K562 (cell line): ENCODE data around the gene RUVBL2. TPM values are rescaled to one million over a fixed set of nuclear protein-coding genes. Genes with fewer than 3 reads are reported as not detected.

Experiments used
- ATAC-seq: fragments of 200-7000 bp; cut with Tn5 transposase; 3 replicates; pipeline ENCODE4 v1.9.1; 2020; ENCODE audit warnings: moderate library complexity
- BruUV-seq: library from RNA; stranded (reverse); fragments of 400-500 nt; replicated peaks from 2 replicates; lab custom pipeline; 2021; lab: Mats Ljungman, UMichigan
- CTCF ChIA-PET: fragments of 300-600 bp; formaldehyde crosslinking; extraction: SDS; loops from one replicate; lab custom pipeline; 2021; ENCODE audit warnings: low intra/inter-chr PET ratio; lab: Yijun Ruan, JAX
- POLR2A ChIA-PET: fragments of 300-600, 350-650 bp; sonication (Branson Sonifier 250); formaldehyde crosslinking; extraction: SDS; loops from one replicate; lab custom pipeline; 2021; ENCODE audit warnings: antibody characterized with exemption, inconsistent platforms; lab: Yijun Ruan, JAX
- DNase-seq, 4 experiments: peaks; one replicate each; pipeline versions ENCODE4 v3.0.0 to v3.0.0-alpha.2; 2011 to 2018; ENCODE audit warnings: low spot score in 3 of 4, mixed read lengths in 3 of 4; ENCODE audit errors: extremely low read depth in 1 of 4
- FAIRE-seq: peaks from 2 replicates; lab custom pipeline; 2011; peaks lifted over from hg19 to GRCh38; lab: Jason Lieb, UNC
- H2AFZ ChIP-seq: 2 replicates; pipeline ENCODE4 v1.6.0; 2011; ENCODE audit warnings: low read depth, low read length, control low read depth, inconsistent platforms
- H3K27ac ChIP-seq: fragments of 200-600 bp; 3 replicates; pipeline ENCODE4 v1.8.0; 2011; ENCODE audit warnings: low read depth, mild to moderate bottlenecking, control low read depth, inconsistent platforms, low read length, moderate library complexity, mixed read lengths; ENCODE audit errors: extremely low read depth
- H3K27me3 ChIP-seq, 2 experiments: fragments of 300-600 bp in 1 of 2; 2 replicates in 1 of 2; 3 replicates in 1 of 2; pipeline versions ENCODE4 v1.6.0 to v1.8.0; 2011; ENCODE audit warnings: inconsistent platforms in 2 of 2, low read length in 2 of 2, mild to moderate bottlenecking in 1 of 2, mixed read lengths in 1 of 2, moderate library complexity in 1 of 2; ENCODE audit not compliant: control insufficient read depth in 2 of 2, insufficient read depth in 2 of 2
- H3K36me3 ChIP-seq: fragments of 300-600 bp; 3 replicates; pipeline ENCODE4 v1.8.0; 2011; ENCODE audit warnings: mild to moderate bottlenecking, low read length, inconsistent platforms; ENCODE audit not compliant: control insufficient read depth, insufficient read depth
- H3K4me1 ChIP-seq, 2 experiments: fragments of 200-600 bp in 1 of 2; replicated peaks in 1 of 2; 2 replicates in 1 of 2; 3 replicates in 1 of 2; pipeline versions ENCODE4 v1.5.1 to v1.8.0; 2011; ENCODE audit warnings: inconsistent platforms in 2 of 2, low read length in 2 of 2, mild to moderate bottlenecking in 1 of 2, mixed read lengths in 1 of 2, moderate library complexity in 1 of 2; ENCODE audit not compliant: control insufficient read depth in 2 of 2, insufficient read depth in 2 of 2
- H3K4me2 ChIP-seq: 2 replicates; pipeline ENCODE4 v1.6.1; 2011; ENCODE audit warnings: low read length, control low read depth, inconsistent platforms, mixed read lengths; ENCODE audit not compliant: insufficient read depth
- H3K4me3 ChIP-seq: fragments of 200-600 bp; sonication (generic), shearing (Covaris generic); 2 replicates; pipeline ENCODE4 v1.5.1; 2016; ENCODE audit warnings: control low read depth, inconsistent platforms
- H3K79me2 ChIP-seq: fragments of 200-600 bp; 3 replicates; pipeline ENCODE4 v1.8.0; 2011; ENCODE audit warnings: low read length, inconsistent platforms; ENCODE audit not compliant: control insufficient read depth, insufficient read depth
- H3K9ac ChIP-seq, 2 experiments: 2 replicates each; pipeline versions ENCODE4 v1.6.0 to v1.6.1; 2011; ENCODE audit warnings: low read depth in 2 of 2, low read length in 2 of 2, control low read depth in 1 of 2, inconsistent platforms in 1 of 2, mild to moderate bottlenecking in 1 of 2, mixed read lengths in 1 of 2; ENCODE audit not compliant: insufficient read depth in 1 of 2
- H3K9me1 ChIP-seq: one replicate; pipeline ENCODE4 v1.6.0; 2011; ENCODE audit warnings: inconsistent platforms, mild to moderate bottlenecking, low read length, moderate library complexity; ENCODE audit not compliant: control insufficient read depth, insufficient read depth
- H3K9me3 ChIP-seq: replicated peaks from 2 replicates; pipeline ENCODE4 v1.5.1; 2011; ENCODE audit warnings: low read depth, low read length, inconsistent platforms; ENCODE audit not compliant: control insufficient read depth, insufficient read depth
- H4K20me1 ChIP-seq: replicated peaks from 2 replicates; pipeline ENCODE4 v1.6.1; 2011; ENCODE audit warnings: low read length, inconsistent platforms, mixed read lengths; ENCODE audit not compliant: control insufficient read depth, insufficient read depth
- ARNT ChIP-seq, 2 experiments: fragments of 450-650 bp; IDR thresholded peaks; 2 replicates each; pipeline ENCODE4 v1.6.1; 2016; ENCODE audit warnings: mild to moderate bottlenecking in 1 of 2
- CHD4 ChIP-seq: fragments of 200-600 bp; sonication (generic); IDR thresholded peaks from 3 replicates; pipeline ENCODE4 v1.6.1; 2012; ENCODE audit warnings: low read depth, mild to moderate bottlenecking, mixed read lengths, low read length, inconsistent platforms; ENCODE audit not compliant: insufficient read depth, insufficient replicate concordance, poor library complexity, severe bottlenecking
- CXXC5 ChIP-seq: fragments of 250-450 bp; sonication (Bioruptor Pico); IDR thresholded peaks from 2 replicates; pipeline ENCODE4 v1.8.0; 2022; ENCODE audit warnings: inconsistent platforms, mild to moderate bottlenecking, moderate library complexity
- DNMT1 ChIP-seq: fragments of 450-650 bp; IDR thresholded peaks from 2 replicates; pipeline ENCODE4 v1.6.1; 2016; ENCODE audit warnings: antibody characterized with exemption, mild to moderate bottlenecking
- ETS2 ChIP-seq: IDR thresholded peaks from 2 replicates; pipeline ENCODE4 v1.6.1; 2016; ENCODE audit warnings: borderline replicate concordance, missing genetic modification characterization, mild to moderate bottlenecking, moderate library complexity, missing compliant biosample characterization; ENCODE audit not compliant: poor library complexity, severe bottlenecking
- HDAC1 ChIP-seq, 2 experiments: fragments of 450-650 bp; IDR thresholded peaks; 2 replicates each; pipeline ENCODE4 v1.6.1; 2016 to 2017; ENCODE audit warnings: inconsistent platforms in 1 of 2, mild to moderate bottlenecking in 1 of 2, moderate library complexity in 1 of 2
- NR2C1 ChIP-seq, 2 experiments: fragments of 450-650 bp; IDR thresholded peaks; 2 replicates each; pipeline ENCODE4 v1.6.1; 2017; ENCODE audit warnings: mild to moderate bottlenecking in 2 of 2, antibody characterized with exemption in 1 of 2, inconsistent platforms in 1 of 2, missing compliant biosample characterization in 1 of 2, missing genetic modification characterization in 1 of 2
- POLR2H ChIP-seq: IDR thresholded peaks from 2 replicates; pipeline ENCODE4 v1.6.1; 2016; ENCODE audit warnings: missing genetic modification characterization, low read depth, mild to moderate bottlenecking, control low read depth, missing compliant biosample characterization, moderate library complexity
- RBFOX2 ChIP-seq: fragments of 200-400 bp; formaldehyde crosslinking; IDR thresholded peaks from 2 replicates; pipeline ENCODE4 v1.6.1; 2017; ENCODE audit warnings: low read depth, mild to moderate bottlenecking, low read length, moderate library complexity
- SIN3B ChIP-seq: fragments of 450-650 bp; IDR thresholded peaks from 2 replicates; pipeline ENCODE4 v1.6.1; 2017; ENCODE audit warnings: low read depth, mild to moderate bottlenecking, moderate library complexity
- SMAD4 ChIP-seq: fragments of 250-450 bp; sonication (Bioruptor Pico); conservative IDR thresholded peaks from 2 replicates; pipeline ENCODE4 v1.8.0; 2021; ENCODE audit warnings: inconsistent platforms, mild to moderate bottlenecking, moderate library complexity
- ZNF12 ChIP-seq: sonication (generic); formaldehyde crosslinking; IDR thresholded peaks from 2 replicates; pipeline ENCODE4 v1.4.0; 2020; ENCODE audit warnings: mild to moderate bottlenecking, missing genetic modification reagents
- ZNF165 ChIP-seq: fragments of 250-450 bp; sonication (Bioruptor Pico); IDR thresholded peaks from 2 replicates; pipeline ENCODE4 v1.4.0; 2020; ENCODE audit warnings: borderline replicate concordance
- ZNF217 ChIP-seq: sonication (generic); formaldehyde crosslinking; IDR thresholded peaks from 2 replicates; pipeline ENCODE4 v1.8.0; 2022; ENCODE audit warnings: mild to moderate bottlenecking, missing genetic modification reagents
- WGBS: fragments of 100-300 bp; shearing (Covaris generic); methylation state at CpG from one replicate; pipeline ENCODE4 v1.1.6; 2016; ENCODE audit warnings: low coverage, mixed read lengths; ENCODE audit not compliant: insufficient coverage; ENCODE audit errors: missing lambda C conversion rate; 5-methylcytosine and 5-hydroxymethylcytosine counted together
- in situ Hi-C: fragments of 300-500 bp; cut with MboI; formaldehyde crosslinking; loops from 4 replicates; pipeline ENCODE4 v1.15.0; 2018; ENCODE audit warnings: inconsistent platforms, mixed read lengths
- intact Hi-C: fragments of 100-400 bp; cut with micrococcal nuclease; formaldehyde crosslinking; loops from 2 replicates; pipeline ENCODE4 v1.14.2; 2022
- polyA plus RNA-seq, 8 experiments: library from polyadenylated mRNA; depleted of rRNA in 4 of 8; stranded (reverse) in 5 of 8; unstranded in 3 of 8; fragments of >200 nt; fragmentation: Nextera tagmentation in 2 of 8; fragmentation: Illumina TruSeq in 1 of 8; extraction: Ambion mirVana in 2 of 8; extraction: Trizol in 1 of 8; gene quantifications; 2 replicates each; pipeline versions ENCODE4 v1.2.1 to v1.2.3, GENCODE V29; 2011 to 2014; ENCODE audit warnings: inconsistent platforms in 1 of 8, missing spikeins in 1 of 8
- total RNA-seq, 7 experiments: library from RNA; depleted of rRNA in 6 of 7; stranded (reverse); fragments of >200 nt in 6 of 7; fragmentation: Illumina TruSeq in 2 of 7; extraction: Trizol in 2 of 7; gene quantifications; 2 replicates each; pipeline versions ENCODE4 v1.2.1 to v1.2.3, GENCODE V29; 2011 to 2021; ENCODE audit warnings: low replicate concordance in 1 of 7
- TF ChIP-seq, protein P1 (sequence below), 3 experiments: IDR thresholded peaks in 2 of 3; conservative IDR thresholded peaks in 1 of 3; 2 replicates each; pipeline ENCODE4 v1.5.1; 2011 to 2012; ENCODE audit warnings: low read length in 3 of 3, mild to moderate bottlenecking in 3 of 3, control low read depth in 2 of 3, improper control_type of control experiment in 1 of 3, inconsistent platforms in 1 of 3, low read depth in 1 of 3, mixed read lengths in 1 of 3, moderate library complexity in 1 of 3; ENCODE audit not compliant: insufficient read depth in 2 of 3

RUVBL2 gene
- total and polyA plus RNA-seq, 9 of the 15 experiments (the other 6 are each of a cell fraction or from before 2014, with no cell fraction given): 71.4 to 453 (median 237) TPM

DNA sequence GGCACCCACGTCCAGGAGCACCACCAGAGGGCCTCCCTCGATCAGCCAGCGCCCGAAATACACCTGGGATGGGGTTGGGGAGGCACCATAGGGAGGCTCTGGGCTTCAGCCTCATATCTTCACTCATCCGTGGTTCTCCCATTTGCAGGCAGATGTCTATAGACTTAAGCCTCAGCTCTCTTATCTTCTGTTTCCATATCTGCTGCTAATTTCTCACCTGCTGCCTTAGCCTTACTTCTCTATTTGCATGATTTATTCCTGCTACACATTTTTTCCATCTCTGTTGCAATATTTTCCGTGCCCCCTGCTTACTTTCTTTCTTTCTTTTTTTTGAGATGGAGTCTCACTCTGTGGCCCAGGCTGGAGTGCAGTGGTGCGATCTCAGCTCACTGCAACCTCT is 6.4 kb upstream of the RUVBL2 start:
- ChIA-PET CTCF (no interaction called here), POLR2A (interaction anchor here (0.7 to 1.8 kb wide), 5 partner anchors 18 to 160 kb away, joined by 3 to 4 read pairs (median 3); no protein-coding TSS in a partner anchor)
- DNase-seq (no peak), ATAC-seq (peak; percentile 28; the same call in 2 of the 3 replicates), FAIRE-seq (no peak)
- Histone ChIP-seq H2AFZ (no peak overlapping the region), H3K9me3 (no peaks in the 10 kb centered on the region), H3K9me1 (no peaks in the 10 kb centered on the region), H3K79me2 (peaks cover 20% of the 10 kb centered on the region), H3K4me3 (no peak overlapping the region), H3K36me3 (peaks cover 67% of the 10 kb centered on the region), H3K27me3 (no peaks in the 10 kb centered on the region), H3K27ac (no peak overlapping the region), H4K20me1 (no peaks in the 10 kb centered on the region), H3K9ac (peak overlapping the region in 1 of 2 experiments; percentile 65; a peak in 2 of 4 replicates), H3K4me1 (peaks cover 5 to 22% of the 10 kb centered on the region in 2 experiments; a peak in 4 of 5 replicates), H3K4me2 (no peak overlapping the region)
- 54% methylated on average over 6 of the region's 7 CpGs for WGBS
- intact Hi-C loops: no loop called here
- in situ Hi-C loops: no loop called here
- no peak for TF ChIP-seq ETS2 (tag)
- TF ChIP-seq HDAC1 (IDR thresholded peaks at IDR 0.05): no peak
- no peak for TF ChIP-seq NR2C1 (IDR thresholded peaks at IDR 0.05)
- no peak for TF ChIP-seq NR2C1 (tag; IDR thresholded peaks at IDR 0.05)
- no peak for TF ChIP-seq CXXC5 (CRISPR knock-in tag)
- no peak for TF ChIP-seq ZNF217 (CRISPR knock-in tag)
- TF ChIP-seq ZNF12: no peak
- peak; percentile 25; the same call in 1 of the 2 replicates for TF ChIP-seq RBFOX2
- TF ChIP-seq ZNF165: no peak
- no peak for TF ChIP-seq SIN3B
- no peak for TF ChIP-seq POLR2H
- TF ChIP-seq CHD4: no peak
- TF ChIP-seq, protein P1, sequence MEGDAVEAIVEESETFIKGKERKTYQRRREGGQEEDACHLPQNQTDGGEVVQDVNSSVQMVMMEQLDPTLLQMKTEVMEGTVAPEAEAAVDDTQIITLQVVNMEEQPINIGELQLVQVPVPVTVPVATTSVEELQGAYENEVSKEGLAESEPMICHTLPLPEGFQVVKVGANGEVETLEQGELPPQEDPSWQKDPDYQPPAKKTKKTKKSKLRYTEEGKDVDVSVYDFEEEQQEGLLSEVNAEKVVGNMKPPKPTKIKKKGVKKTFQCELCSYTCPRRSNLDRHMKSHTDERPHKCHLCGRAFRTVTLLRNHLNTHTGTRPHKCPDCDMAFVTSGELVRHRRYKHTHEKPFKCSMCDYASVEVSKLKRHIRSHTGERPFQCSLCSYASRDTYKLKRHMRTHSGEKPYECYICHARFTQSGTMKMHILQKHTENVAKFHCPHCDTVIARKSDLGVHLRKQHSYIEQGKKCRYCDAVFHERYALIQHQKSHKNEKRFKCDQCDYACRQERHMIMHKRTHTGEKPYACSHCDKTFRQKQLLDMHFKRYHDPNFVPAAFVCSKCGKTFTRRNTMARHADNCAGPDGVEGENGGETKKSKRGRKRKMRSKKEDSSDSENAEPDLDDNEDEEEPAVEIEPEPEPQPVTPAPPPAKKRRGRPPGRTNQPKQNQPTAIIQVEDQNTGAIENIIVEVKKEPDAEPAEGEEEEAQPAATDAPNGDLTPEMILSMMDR (IDR thresholded peaks at IDR 0.05 in 2 of 3, conservative IDR thresholded peaks at IDR 0.05 in 1 of 3; ENCODE audit: insufficient read depth in 2 of 3, low read depth in 1 of 3, low read length in 3 of 3): peak in 1 of 3 experiments; percentile 13; a peak in 1 of 6 replicates
- no peak for TF ChIP-seq ARNT (IDR thresholded peaks at IDR 0.05)
- TF ChIP-seq SMAD4 (CRISPR knock-in tag): no peak
- no peak for TF ChIP-seq DNMT1
- no TSS peak for BruUV-seq
